K562 (cell line): ENCODE data around the gene SLC25A44. TPM values are rescaled to one million over a fixed set of nuclear protein-coding genes. Genes with fewer than 3 reads are reported as not detected.

Experiments used
- ATAC-seq: fragments of 200-7000 bp; cut with Tn5 transposase; 3 replicates; pipeline ENCODE4 v1.9.1; 2020; ENCODE audit warnings: moderate library complexity
- BruUV-seq: library from RNA; stranded (reverse); fragments of 400-500 nt; replicated peaks from 2 replicates; lab custom pipeline; 2021; lab: Mats Ljungman, UMichigan
- CTCF ChIA-PET: fragments of 300-600 bp; formaldehyde crosslinking; extraction: SDS; loops from one replicate; lab custom pipeline; 2021; ENCODE audit warnings: low intra/inter-chr PET ratio; lab: Yijun Ruan, JAX
- POLR2A ChIA-PET: fragments of 300-600, 350-650 bp; sonication (Branson Sonifier 250); formaldehyde crosslinking; extraction: SDS; loops from one replicate; lab custom pipeline; 2021; ENCODE audit warnings: antibody characterized with exemption, inconsistent platforms; lab: Yijun Ruan, JAX
- DNase-seq, 4 experiments: peaks; one replicate each; pipeline versions ENCODE4 v3.0.0 to v3.0.0-alpha.2; 2011 to 2018; ENCODE audit warnings: low spot score in 3 of 4, mixed read lengths in 3 of 4; ENCODE audit errors: extremely low read depth in 1 of 4
- FAIRE-seq: peaks from 2 replicates; lab custom pipeline; 2011; peaks lifted over from hg19 to GRCh38; lab: Jason Lieb, UNC
- H2AFZ ChIP-seq: 2 replicates; pipeline ENCODE4 v1.6.0; 2011; ENCODE audit warnings: low read depth, low read length, control low read depth, inconsistent platforms
- H3K27ac ChIP-seq: fragments of 200-600 bp; 3 replicates; pipeline ENCODE4 v1.8.0; 2011; ENCODE audit warnings: low read depth, mild to moderate bottlenecking, control low read depth, inconsistent platforms, low read length, moderate library complexity, mixed read lengths; ENCODE audit errors: extremely low read depth
- H3K27me3 ChIP-seq, 2 experiments: fragments of 300-600 bp in 1 of 2; 2 replicates in 1 of 2; 3 replicates in 1 of 2; pipeline versions ENCODE4 v1.6.0 to v1.8.0; 2011; ENCODE audit warnings: inconsistent platforms in 2 of 2, low read length in 2 of 2, mild to moderate bottlenecking in 1 of 2, mixed read lengths in 1 of 2, moderate library complexity in 1 of 2; ENCODE audit not compliant: control insufficient read depth in 2 of 2, insufficient read depth in 2 of 2
- H3K36me3 ChIP-seq: fragments of 300-600 bp; 3 replicates; pipeline ENCODE4 v1.8.0; 2011; ENCODE audit warnings: mild to moderate bottlenecking, low read length, inconsistent platforms; ENCODE audit not compliant: control insufficient read depth, insufficient read depth
- H3K4me1 ChIP-seq, 2 experiments: fragments of 200-600 bp in 1 of 2; replicated peaks in 1 of 2; 2 replicates in 1 of 2; 3 replicates in 1 of 2; pipeline versions ENCODE4 v1.5.1 to v1.8.0; 2011; ENCODE audit warnings: inconsistent platforms in 2 of 2, low read length in 2 of 2, mild to moderate bottlenecking in 1 of 2, mixed read lengths in 1 of 2, moderate library complexity in 1 of 2; ENCODE audit not compliant: control insufficient read depth in 2 of 2, insufficient read depth in 2 of 2
- H3K4me2 ChIP-seq: 2 replicates; pipeline ENCODE4 v1.6.1; 2011; ENCODE audit warnings: low read length, control low read depth, inconsistent platforms, mixed read lengths; ENCODE audit not compliant: insufficient read depth
- H3K4me3 ChIP-seq: fragments of 200-600 bp; sonication (generic), shearing (Covaris generic); 2 replicates; pipeline ENCODE4 v1.5.1; 2016; ENCODE audit warnings: control low read depth, inconsistent platforms
- H3K79me2 ChIP-seq: fragments of 200-600 bp; 3 replicates; pipeline ENCODE4 v1.8.0; 2011; ENCODE audit warnings: low read length, inconsistent platforms; ENCODE audit not compliant: control insufficient read depth, insufficient read depth
- H3K9ac ChIP-seq, 2 experiments: 2 replicates each; pipeline versions ENCODE4 v1.6.0 to v1.6.1; 2011; ENCODE audit warnings: low read depth in 2 of 2, low read length in 2 of 2, control low read depth in 1 of 2, inconsistent platforms in 1 of 2, mild to moderate bottlenecking in 1 of 2, mixed read lengths in 1 of 2; ENCODE audit not compliant: insufficient read depth in 1 of 2
- H3K9me1 ChIP-seq: one replicate; pipeline ENCODE4 v1.6.0; 2011; ENCODE audit warnings: inconsistent platforms, mild to moderate bottlenecking, low read length, moderate library complexity; ENCODE audit not compliant: control insufficient read depth, insufficient read depth
- H3K9me3 ChIP-seq: replicated peaks from 2 replicates; pipeline ENCODE4 v1.5.1; 2011; ENCODE audit warnings: low read depth, low read length, inconsistent platforms; ENCODE audit not compliant: control insufficient read depth, insufficient read depth
- H4K20me1 ChIP-seq: replicated peaks from 2 replicates; pipeline ENCODE4 v1.6.1; 2011; ENCODE audit warnings: low read length, inconsistent platforms, mixed read lengths; ENCODE audit not compliant: control insufficient read depth, insufficient read depth
- MYC ChIP-seq, 2 experiments: fragments of 250-450 bp in 1 of 2; sonication (Bioruptor Pico) in 1 of 2; IDR thresholded peaks; 2 replicates each; pipeline versions ENCODE4 v1.5.1 to v1.6.1; 2012 to 2021; ENCODE audit warnings: low read depth in 2 of 2, borderline replicate concordance in 1 of 2, improper control_type of control experiment in 1 of 2, low read length in 1 of 2, mild to moderate bottlenecking in 1 of 2, moderate library complexity in 1 of 2
- PCBP2 ChIP-seq: fragments of 200-400 bp; formaldehyde crosslinking; IDR thresholded peaks from 2 replicates; pipeline ENCODE4 v1.6.1; 2018; ENCODE audit warnings: low read length, low read depth, mild to moderate bottlenecking, moderate library complexity; ENCODE audit not compliant: poor library complexity, severe bottlenecking
- WGBS: fragments of 100-300 bp; shearing (Covaris generic); methylation state at CpG from one replicate; pipeline ENCODE4 v1.1.6; 2016; ENCODE audit warnings: low coverage, mixed read lengths; ENCODE audit not compliant: insufficient coverage; ENCODE audit errors: missing lambda C conversion rate; 5-methylcytosine and 5-hydroxymethylcytosine counted together
- in situ Hi-C: fragments of 300-500 bp; cut with MboI; formaldehyde crosslinking; loops from 4 replicates; pipeline ENCODE4 v1.15.0; 2018; ENCODE audit warnings: inconsistent platforms, mixed read lengths
- intact Hi-C: fragments of 100-400 bp; cut with micrococcal nuclease; formaldehyde crosslinking; loops from 2 replicates; pipeline ENCODE4 v1.14.2; 2022
- polyA plus RNA-seq, 8 experiments: library from polyadenylated mRNA; depleted of rRNA in 4 of 8; stranded (reverse) in 5 of 8; unstranded in 3 of 8; fragments of >200 nt; fragmentation: Nextera tagmentation in 2 of 8; fragmentation: Illumina TruSeq in 1 of 8; extraction: Ambion mirVana in 2 of 8; extraction: Trizol in 1 of 8; gene quantifications; 2 replicates each; pipeline versions ENCODE4 v1.2.1 to v1.2.3, GENCODE V29; 2011 to 2014; ENCODE audit warnings: inconsistent platforms in 1 of 8, missing spikeins in 1 of 8
- total RNA-seq, 7 experiments: library from RNA; depleted of rRNA in 6 of 7; stranded (reverse); fragments of >200 nt in 6 of 7; fragmentation: Illumina TruSeq in 2 of 7; extraction: Trizol in 2 of 7; gene quantifications; 2 replicates each; pipeline versions ENCODE4 v1.2.1 to v1.2.3, GENCODE V29; 2011 to 2021; ENCODE audit warnings: low replicate concordance in 1 of 7
- TF ChIP-seq, protein P1 (sequence below): sonication (generic); formaldehyde crosslinking; IDR thresholded peaks from 2 replicates; pipeline ENCODE4 v1.8.0; 2022; ENCODE audit warnings: mild to moderate bottlenecking, missing genetic modification reagents

The SLC25A44 gene
- total and polyA plus RNA-seq, 9 of the 15 experiments (the other 6 are each of a cell fraction or from before 2014, with no cell fraction given) = 4.4 to 22.8 (median 12.5) TPM

DNA sequence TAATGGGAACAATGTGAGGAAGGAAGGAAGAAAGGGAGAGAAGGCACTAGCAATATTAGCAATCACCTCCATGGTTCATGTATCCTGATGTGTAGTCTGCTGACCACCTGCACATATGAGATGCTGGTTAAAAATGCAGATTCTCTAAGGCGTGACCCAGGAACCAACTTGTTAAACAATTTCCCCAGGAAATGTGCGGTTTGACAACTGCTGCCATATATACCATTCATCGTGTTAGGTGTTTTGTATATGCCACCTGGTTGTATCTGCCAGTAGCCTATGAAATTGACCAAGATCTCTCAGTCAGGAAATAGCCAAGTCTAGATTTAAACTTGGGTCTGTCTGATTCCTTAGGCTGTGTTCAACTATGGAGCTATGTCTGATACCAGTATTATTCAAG is 36.4 kb upstream of the SLC25A44 start:
- no peak overlapping the region for H3K27ac ChIP-seq
- no peaks in the 10 kb centered on the region for H3K79me2 ChIP-seq
- H3K4me3 ChIP-seq = no peak overlapping the region
- FAIRE-seq (no peak), DNase-seq (no peak), ATAC-seq (no peak)
- intact Hi-C loops = no loop called here
- TF ChIP-seq, protein P1, sequence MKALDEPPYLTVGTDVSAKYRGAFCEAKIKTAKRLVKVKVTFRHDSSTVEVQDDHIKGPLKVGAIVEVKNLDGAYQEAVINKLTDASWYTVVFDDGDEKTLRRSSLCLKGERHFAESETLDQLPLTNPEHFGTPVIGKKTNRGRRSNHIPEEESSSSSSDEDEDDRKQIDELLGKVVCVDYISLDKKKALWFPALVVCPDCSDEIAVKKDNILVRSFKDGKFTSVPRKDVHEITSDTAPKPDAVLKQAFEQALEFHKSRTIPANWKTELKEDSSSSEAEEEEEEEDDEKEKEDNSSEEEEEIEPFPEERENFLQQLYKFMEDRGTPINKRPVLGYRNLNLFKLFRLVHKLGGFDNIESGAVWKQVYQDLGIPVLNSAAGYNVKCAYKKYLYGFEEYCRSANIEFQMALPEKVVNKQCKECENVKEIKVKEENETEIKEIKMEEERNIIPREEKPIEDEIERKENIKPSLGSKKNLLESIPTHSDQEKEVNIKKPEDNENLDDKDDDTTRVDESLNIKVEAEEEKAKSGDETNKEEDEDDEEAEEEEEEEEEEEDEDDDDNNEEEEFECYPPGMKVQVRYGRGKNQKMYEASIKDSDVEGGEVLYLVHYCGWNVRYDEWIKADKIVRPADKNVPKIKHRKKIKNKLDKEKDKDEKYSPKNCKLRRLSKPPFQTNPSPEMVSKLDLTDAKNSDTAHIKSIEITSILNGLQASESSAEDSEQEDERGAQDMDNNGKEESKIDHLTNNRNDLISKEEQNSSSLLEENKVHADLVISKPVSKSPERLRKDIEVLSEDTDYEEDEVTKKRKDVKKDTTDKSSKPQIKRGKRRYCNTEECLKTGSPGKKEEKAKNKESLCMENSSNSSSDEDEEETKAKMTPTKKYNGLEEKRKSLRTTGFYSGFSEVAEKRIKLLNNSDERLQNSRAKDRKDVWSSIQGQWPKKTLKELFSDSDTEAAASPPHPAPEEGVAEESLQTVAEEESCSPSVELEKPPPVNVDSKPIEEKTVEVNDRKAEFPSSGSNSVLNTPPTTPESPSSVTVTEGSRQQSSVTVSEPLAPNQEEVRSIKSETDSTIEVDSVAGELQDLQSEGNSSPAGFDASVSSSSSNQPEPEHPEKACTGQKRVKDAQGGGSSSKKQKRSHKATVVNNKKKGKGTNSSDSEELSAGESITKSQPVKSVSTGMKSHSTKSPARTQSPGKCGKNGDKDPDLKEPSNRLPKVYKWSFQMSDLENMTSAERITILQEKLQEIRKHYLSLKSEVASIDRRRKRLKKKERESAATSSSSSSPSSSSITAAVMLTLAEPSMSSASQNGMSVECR (CRISPR knock-in tag) = 0 out of 2 replicates have a peak, but pooled peaks have one; percentile 5
- TF ChIP-seq MYC (IDR thresholded peaks at IDR 0.05; ENCODE audit: low read depth, low read length) = no peak
- no peak for TF ChIP-seq MYC (CRISPR knock-in tag; IDR thresholded peaks at IDR 0.05; ENCODE audit: borderline replicate concordance, low read depth)
- no peak for TF ChIP-seq PCBP2
- no peaks in the 10 kb centered on the region for H3K36me3 ChIP-seq
- no peaks in the 10 kb centered on the region for H3K9me1 ChIP-seq
- WGBS = 30% methylated on average over 3 of the region's 3 CpGs
- no TSS peak for BruUV-seq
- no peak overlapping the region for H3K9ac ChIP-seq
- CTCF ChIA-PET = no interaction called here
- no peaks in the 10 kb centered on the region for H4K20me1 ChIP-seq
- H2AFZ ChIP-seq = no peak overlapping the region
- in situ Hi-C loops = no loop called here
- H3K4me2 ChIP-seq = no peak overlapping the region
- POLR2A ChIA-PET = interaction anchor here (0.6 kb wide), 1 partner anchor 941 kb away, joined by 3 read pairs; no protein-coding TSS in a partner anchor
- H3K4me1 ChIP-seq = peaks cover 20% of the 10 kb centered on the region in 2 experiments
- no peaks in the 10 kb centered on the region for H3K9me3 ChIP-seq
- no peaks in the 10 kb centered on the region for H3K27me3 ChIP-seq
